SK-N-SH (cell line): Measurements from ENCODE around the gene GABRA5.

ENCODE experiments used
- CHD2 ChIP-seq: fragments of 150-350 bp; IDR thresholded peaks from 2 replicates; pipeline ENCODE4 v1.6.1; 2018; ENCODE audit warnings: low read length; ENCODE audit not compliant: partially characterized antibody
- CTCF ChIP-seq: fragments of 200-600 bp; sonication (generic); IDR thresholded peaks from 2 replicates; pipeline ENCODE4 v1.6.1; 2017; ENCODE audit warnings: antibody characterized with exemption, mild to moderate bottlenecking, moderate library complexity
- EP300 ChIP-seq, 2 experiments: IDR thresholded peaks; 2 replicates each; pipeline versions ENCODE4 v1.4.0 to v1.6.1; 2012; ENCODE audit warnings: borderline replicate concordance in 1 of 2, low read depth in 1 of 2, low read length in 1 of 2
- JUND ChIP-seq: IDR thresholded peaks from 2 replicates; pipeline ENCODE4 v1.4.0; 2012
- MAX ChIP-seq: IDR thresholded peaks from 2 replicates; pipeline ENCODE4 v1.4.0; 2012; ENCODE audit warnings: low read depth
- NFIC ChIP-seq: IDR thresholded peaks from 2 replicates; pipeline ENCODE4 v1.4.0; 2012; ENCODE audit warnings: borderline replicate concordance
- NRF1 ChIP-seq: IDR thresholded peaks from 2 replicates; pipeline ENCODE4 v1.6.1; 2012; ENCODE audit warnings: low read depth, mild to moderate bottlenecking, low read length
- RAD21 ChIP-seq: IDR thresholded peaks from 2 replicates; pipeline ENCODE4 v1.6.1; 2012; ENCODE audit warnings: mild to moderate bottlenecking, low read length
- REST ChIP-seq: IDR thresholded peaks from 2 replicates; pipeline ENCODE4 v1.6.1; 2012; ENCODE audit warnings: mild to moderate bottlenecking, low read depth, low read length, moderate library complexity
- USF2 ChIP-seq: fragments of 150-350 bp; IDR thresholded peaks from 2 replicates; pipeline ENCODE4 v1.6.1; 2017; ENCODE audit warnings: antibody characterized with exemption, low read length, low read depth, borderline replicate concordance

- TF ChIP-seq CHD2 (no peak), EP300 (IDR thresholded peaks at IDR 0.05; ENCODE audit: borderline replicate concordance in 1 of 2, low read depth in 1 of 2, low read length in 1 of 2) (no peak), CTCF (no peak), MAX (no peak), NRF1 (no peak), NFIC (no peak), REST (no peak), JUND (no peak), USF2 (no peak), RAD21 (no peak)
These were observed 25.3 kb upstream of the GABRA5 start for GRCh38 chr15:26841514-26841913.
